GM12873 (cell line): ENCODE data around the gene ANKRD12.

ENCODE experiments used
- TF ChIP-seq, protein P1 (sequence below): IDR thresholded peaks from 2 replicates; pipeline ENCODE4 v1.5.1; 2012; ENCODE audit warnings: low read depth, mild to moderate bottlenecking, moderate library complexity, low read length, control low read depth; ENCODE audit not compliant: insufficient read depth; ENCODE audit errors: missing control alignments

ANKRD12 gene

DNA sequence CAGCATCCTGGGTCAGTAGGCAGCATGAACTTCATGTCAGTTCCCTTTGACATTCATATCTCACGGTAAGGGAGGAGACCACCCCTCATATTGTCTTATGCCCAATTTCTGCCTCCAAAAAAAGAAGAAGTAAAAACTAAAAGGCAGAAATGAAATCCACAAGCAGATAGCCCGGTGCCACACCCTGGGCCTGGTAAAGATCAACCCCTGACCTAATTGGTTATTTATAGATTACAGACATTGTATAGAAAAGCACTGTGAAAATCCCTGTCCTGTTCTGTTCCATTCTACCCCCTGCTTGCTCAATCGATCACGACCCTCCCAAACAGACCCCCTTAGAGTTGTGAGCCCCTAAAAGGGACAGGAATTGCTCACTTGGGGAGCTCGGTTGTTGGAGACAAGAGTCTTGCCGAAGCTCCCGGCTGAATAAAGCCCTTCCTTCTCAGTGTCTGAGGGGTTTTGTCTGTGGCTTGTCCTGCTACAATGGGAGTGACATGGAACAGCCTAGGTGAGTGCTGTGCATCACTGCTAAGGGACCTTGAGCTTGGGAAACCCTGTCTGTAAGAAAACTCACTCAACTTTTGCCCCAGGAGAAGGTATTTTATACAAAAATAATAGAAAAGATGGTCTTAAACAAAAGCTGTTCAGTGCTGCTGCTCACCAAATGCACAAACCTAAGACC is 23.0 kb upstream of the ANKRD12 start:
- TF ChIP-seq, protein P1, sequence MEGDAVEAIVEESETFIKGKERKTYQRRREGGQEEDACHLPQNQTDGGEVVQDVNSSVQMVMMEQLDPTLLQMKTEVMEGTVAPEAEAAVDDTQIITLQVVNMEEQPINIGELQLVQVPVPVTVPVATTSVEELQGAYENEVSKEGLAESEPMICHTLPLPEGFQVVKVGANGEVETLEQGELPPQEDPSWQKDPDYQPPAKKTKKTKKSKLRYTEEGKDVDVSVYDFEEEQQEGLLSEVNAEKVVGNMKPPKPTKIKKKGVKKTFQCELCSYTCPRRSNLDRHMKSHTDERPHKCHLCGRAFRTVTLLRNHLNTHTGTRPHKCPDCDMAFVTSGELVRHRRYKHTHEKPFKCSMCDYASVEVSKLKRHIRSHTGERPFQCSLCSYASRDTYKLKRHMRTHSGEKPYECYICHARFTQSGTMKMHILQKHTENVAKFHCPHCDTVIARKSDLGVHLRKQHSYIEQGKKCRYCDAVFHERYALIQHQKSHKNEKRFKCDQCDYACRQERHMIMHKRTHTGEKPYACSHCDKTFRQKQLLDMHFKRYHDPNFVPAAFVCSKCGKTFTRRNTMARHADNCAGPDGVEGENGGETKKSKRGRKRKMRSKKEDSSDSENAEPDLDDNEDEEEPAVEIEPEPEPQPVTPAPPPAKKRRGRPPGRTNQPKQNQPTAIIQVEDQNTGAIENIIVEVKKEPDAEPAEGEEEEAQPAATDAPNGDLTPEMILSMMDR: no peak

DNA sequence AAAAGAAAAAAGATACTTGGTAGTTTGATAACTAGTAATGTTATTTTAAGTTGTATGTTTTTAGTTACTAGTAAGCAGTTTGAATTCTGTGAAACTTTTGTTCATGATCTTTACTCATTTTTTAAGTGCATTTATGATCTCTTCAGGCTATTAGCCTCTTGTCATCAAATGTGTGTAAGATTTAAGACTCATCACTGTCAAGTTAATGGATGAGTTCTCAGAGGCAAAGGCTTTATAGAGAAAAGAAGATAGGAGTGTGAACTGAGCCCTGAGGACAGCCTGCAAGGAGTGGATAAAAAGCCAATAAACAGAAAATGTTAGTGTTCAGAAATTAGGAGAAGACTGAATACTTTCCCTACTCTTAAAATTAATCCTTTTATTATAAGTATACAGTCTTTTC is 20.6 kb upstream of the ANKRD12 start:
- TF ChIP-seq, protein P1: no peak

DNA sequence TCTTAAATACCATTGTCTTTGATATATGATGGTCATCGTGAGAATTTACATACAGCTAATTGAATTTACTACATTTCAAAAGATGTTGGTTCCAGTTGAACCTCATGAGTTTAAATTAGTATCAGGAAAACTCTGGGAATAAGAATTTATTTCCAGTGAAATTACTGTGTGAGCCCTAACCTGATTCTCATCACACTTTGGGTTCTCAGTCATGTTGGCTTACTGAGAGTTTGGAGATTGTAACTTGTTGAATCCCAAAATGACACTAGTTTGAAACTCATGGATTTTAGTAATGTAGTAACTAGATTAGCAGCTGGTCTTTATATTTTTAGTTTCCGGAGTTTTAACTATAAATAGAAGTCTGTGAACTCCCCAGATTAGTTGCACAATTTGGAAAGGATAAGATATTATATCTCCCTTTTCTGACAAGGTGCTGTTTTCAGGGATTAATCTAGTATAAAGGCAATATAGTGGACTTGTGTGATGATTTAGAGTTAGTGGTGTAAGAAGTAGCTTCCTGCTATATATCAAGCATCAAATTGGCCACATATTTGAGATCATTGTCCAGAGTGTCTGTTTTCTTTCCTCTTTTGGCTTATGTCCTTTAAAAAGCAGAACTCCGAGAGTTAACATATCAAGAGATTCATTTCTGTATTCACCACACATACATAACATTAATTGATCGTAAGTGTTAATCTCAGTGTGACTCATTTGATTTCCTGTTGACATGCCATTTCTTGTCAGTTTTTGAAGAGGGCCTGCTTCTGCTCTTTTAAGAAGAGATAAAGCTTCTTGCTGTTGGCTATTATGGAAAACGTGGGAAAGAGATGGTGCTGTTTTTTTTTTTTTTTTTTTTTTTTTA is 18.4 kb upstream of the ANKRD12 start:
- TF ChIP-seq, protein P1: no peak

DNA sequence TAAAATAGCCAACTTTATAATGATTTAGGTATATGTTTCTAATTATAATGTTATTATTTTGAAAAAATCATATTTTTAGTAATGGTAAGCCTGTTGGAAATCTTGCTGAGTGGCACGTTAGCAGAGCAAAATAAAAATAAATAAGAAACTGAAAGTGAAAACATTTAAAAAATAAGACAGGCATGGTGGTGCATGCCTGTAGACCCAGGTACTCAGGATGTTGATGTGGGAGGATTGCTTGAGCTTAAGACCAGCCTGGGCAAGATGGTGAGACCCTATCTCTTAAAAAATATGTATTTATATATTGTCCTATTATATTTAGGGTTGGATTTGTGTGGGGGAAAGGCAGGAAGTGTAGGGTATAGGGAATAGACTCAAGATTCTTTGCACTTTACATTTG is 15.8 kb upstream of the ANKRD12 start:
- TF ChIP-seq, protein P1: no peak

DNA sequence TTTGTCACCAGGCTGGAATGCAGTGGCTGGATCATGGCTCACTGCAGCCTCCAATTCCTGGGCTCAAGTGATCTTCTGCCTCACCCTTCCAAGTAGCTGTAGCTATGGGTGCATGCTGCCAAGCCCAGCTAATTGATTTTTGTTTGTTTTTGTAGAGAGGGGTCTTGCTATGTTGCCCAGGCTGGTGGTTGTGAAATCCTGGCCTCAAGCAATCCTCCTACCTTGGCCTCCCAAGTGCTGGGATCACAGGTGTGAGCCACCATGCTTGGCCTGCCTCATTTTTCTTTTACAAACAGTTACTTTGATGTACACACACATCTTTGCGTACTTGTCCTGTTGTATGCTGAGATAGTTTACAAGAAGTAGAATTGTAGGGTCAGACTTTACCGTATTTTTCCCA is 13.1 kb upstream of the ANKRD12 start:
- TF ChIP-seq, protein P1: no peak

DNA sequence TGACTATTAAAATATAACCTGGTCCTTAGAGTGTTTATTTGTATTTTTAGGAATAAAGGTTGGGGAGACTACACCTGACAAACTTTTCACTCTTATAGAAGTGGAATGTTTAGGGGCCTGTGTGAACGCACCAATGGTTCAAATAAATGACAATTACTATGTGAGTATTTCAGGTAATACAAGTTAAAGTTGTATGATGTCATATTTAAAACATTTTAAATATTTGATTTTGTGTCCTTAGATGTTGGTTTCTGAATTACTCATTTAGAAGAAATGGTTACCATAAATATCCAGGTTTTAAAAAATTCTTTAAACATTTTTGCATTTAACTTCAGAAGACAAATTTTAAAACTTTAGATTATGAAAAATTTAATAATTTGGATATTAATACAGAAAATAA is 11.8 kb upstream of the ANKRD12 start:
- TF ChIP-seq, protein P1: no peak

DNA sequence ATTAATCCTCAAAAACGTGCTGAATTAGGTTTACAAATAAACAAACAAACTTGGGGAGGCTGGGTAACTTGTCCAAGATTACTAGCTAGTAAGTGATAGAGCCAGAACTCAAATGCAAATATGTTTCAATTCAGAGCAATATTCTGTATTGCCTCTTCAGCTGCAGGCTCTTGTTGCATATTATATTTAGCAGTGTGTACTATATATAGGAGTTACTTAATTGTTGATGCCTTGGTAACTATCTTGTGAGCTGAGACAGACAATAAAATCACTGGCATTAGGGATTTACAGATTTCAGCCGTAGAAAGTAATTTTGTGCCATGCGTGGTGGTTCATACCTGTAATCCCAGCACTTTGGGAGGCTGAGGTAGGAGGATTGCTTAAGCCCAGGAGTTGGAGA is 10.2 kb upstream of the ANKRD12 start:
- TF ChIP-seq, protein P1: no peak
